Effector memory CD8-positive, alpha-beta T cell (primary cell): ENCODE data around the gene SLC16A1.
"Not testable (repeated sequence)": the region's sequence is repeated elsewhere in the genome, so short reads cannot be mapped to it uniquely, and the experiment has no call there.

Experiments
- ATAC-seq: fragments of 150-1000 bp; cut with Tn5 transposase; replicated peaks from 2 replicates; pipeline ENCODE4 v1.10.0; 2021; ENCODE audit warnings: mild to moderate bottlenecking, moderate library complexity
- DNase-seq, 3 experiments: peaks; one replicate each; pipeline ENCODE4 v3.0.0; 2021
- H3K27ac Mint-ChIP-seq, 2 donors: one replicate each; pipeline ENCODE4 v1.8.0; 2022; ENCODE audit warnings: mild to moderate bottlenecking in 2 of 2, mixed read lengths in 2 of 2, moderate library complexity in 2 of 2
- H3K27me3 Mint-ChIP-seq, 2 donors: one replicate each; pipeline ENCODE4 v1.8.0; 2022; ENCODE audit warnings: mixed read lengths in 2 of 2
- H3K36me3 Mint-ChIP-seq: one replicate; pipeline ENCODE4 v1.8.0; 2022; ENCODE audit warnings: mild to moderate bottlenecking, moderate library complexity, mixed read lengths; ENCODE audit not compliant: insufficient read depth
- H3K4me1 Mint-ChIP-seq, 2 donors: one replicate each; pipeline ENCODE4 v1.8.0; 2022; ENCODE audit warnings: low read depth in 2 of 2, mixed read lengths in 2 of 2
- H3K4me3 Mint-ChIP-seq, 2 donors: one replicate each; pipeline ENCODE4 v1.8.0; 2022; ENCODE audit warnings: mild to moderate bottlenecking in 2 of 2, mixed read lengths in 2 of 2, moderate library complexity in 2 of 2
- H3K9me3 Mint-ChIP-seq, 2 donors: one replicate each; pipeline ENCODE4 v1.8.0; 2022; ENCODE audit warnings: mixed read lengths in 2 of 2
- total RNA-seq, 9 experiments: gene quantifications; one replicate each; lab custom pipeline; 2026; lab: John Stamatoyannopoulos, UW

Gene SLC16A1, protein sequence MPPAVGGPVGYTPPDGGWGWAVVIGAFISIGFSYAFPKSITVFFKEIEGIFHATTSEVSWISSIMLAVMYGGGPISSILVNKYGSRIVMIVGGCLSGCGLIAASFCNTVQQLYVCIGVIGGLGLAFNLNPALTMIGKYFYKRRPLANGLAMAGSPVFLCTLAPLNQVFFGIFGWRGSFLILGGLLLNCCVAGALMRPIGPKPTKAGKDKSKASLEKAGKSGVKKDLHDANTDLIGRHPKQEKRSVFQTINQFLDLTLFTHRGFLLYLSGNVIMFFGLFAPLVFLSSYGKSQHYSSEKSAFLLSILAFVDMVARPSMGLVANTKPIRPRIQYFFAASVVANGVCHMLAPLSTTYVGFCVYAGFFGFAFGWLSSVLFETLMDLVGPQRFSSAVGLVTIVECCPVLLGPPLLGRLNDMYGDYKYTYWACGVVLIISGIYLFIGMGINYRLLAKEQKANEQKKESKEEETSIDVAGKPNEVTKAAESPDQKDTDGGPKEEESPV
- total RNA-seq: 22.6 to 196 (median 57.8) reads per million in 9 experiments

DNA sequence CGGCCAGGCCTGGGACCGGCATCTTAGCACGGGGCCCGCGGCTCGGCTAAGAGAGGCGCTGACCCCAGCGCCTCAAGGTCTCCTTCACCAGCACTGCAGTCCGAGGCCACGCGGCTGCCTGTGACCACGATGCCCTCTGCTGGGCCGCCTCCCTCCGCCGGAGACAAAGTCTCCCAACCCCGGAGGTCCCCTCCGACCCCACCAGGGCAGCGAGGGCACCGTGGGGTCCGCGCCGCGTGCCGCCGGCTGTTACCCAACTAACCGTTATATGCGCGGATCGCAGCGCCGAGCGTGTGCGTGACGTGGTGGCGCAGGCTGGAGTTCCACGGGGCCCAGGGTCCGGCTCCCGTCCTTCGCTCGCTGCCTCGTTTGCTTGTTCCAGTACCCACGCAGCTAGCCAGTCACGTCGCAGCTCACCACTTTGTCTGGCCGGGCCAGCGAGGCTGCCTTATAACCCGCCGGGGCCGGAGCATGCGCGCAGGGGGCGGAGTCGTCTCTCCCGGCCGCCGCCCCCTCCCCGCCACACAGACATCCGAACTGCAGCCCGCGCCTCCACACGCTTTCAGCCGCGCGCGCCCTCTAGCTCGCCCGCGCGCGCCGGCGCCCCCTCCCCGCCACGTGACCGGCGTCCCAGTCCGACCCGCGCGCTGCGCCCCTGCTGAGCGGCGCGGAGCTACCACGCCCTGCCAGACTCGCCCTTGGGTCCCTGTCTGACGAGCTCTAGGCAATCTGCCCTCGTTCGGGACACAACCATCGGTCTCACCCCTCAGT, at the start of gene SLC16A1:
Gene SLC16A1 (minus strand): TSS at position 424 of the 771 bp plus-strand sequence. CDS start 26,888 bp downstream, outside the sequence.
- H3K9me3 Mint-ChIP-seq: no peaks in the 10 kb centered on the region
- H3K4me3 Mint-ChIP-seq: peak within 1 kb of the TSS; percentile 96
- ATAC-seq (peak; percentile 72), DNase-seq (peak; percentile 75 to 82 (median 77))
- peak within 1 kb of the TSS; percentile 91 to 95 for H3K27ac Mint-ChIP-seq
- no peaks in the 10 kb centered on the region for H3K27me3 Mint-ChIP-seq
- peaks cover 29 to 32% of the 10 kb centered on the region in 2 donors for H3K4me1 Mint-ChIP-seq
- peaks cover 17% of the 10 kb centered on the region for H3K36me3 Mint-ChIP-seq

GRCh38 chr1:113003751-113004690, 48.0 kb upstream of the SLC16A1 start:
- ATAC-seq: no peak
- H3K27ac Mint-ChIP-seq: peak overlapping the region in 1 of 2 donors; percentile 10
- no peaks in the 10 kb centered on the region for H3K4me1 Mint-ChIP-seq
- no peak overlapping the region for H3K4me3 Mint-ChIP-seq
- no peaks in the 10 kb centered on the region for H3K9me3 Mint-ChIP-seq
- no peak for DNase-seq
- H3K27me3 Mint-ChIP-seq: no peaks in the 10 kb centered on the region
- H3K36me3 Mint-ChIP-seq: peaks cover under 1% of the 10 kb centered on the region

GRCh38 chr1:113002297-113002696, 46.3 kb upstream of the SLC16A1 start:
- Mint-ChIP-seq H3K4me1 (peaks cover 0 to 2% of the 10 kb centered on the region in 2 donors), H3K27me3 (no peaks in the 10 kb centered on the region), H3K27ac (no peak overlapping the region), H3K36me3 (peaks cover under 1% of the 10 kb centered on the region), H3K4me3 (no peak overlapping the region), H3K9me3 (no peaks in the 10 kb centered on the region)
- ATAC-seq (no peak), DNase-seq (no peak)

GRCh38 chr1:112998592-112999235, 42.7 kb upstream of the SLC16A1 start:
- Mint-ChIP-seq H3K36me3 (peaks cover 4% of the 10 kb centered on the region), H3K4me1 (peaks cover 0 to 2% of the 10 kb centered on the region in 2 donors), H3K4me3 (no peak overlapping the region)

GRCh38 chr1:112997781-112998180, 41.8 kb upstream of the SLC16A1 start:
- H3K4me1 Mint-ChIP-seq: peaks cover 0 to 2% of the 10 kb centered on the region in 2 donors
- no peak for DNase-seq
- no peaks in the 10 kb centered on the region for H3K27me3 Mint-ChIP-seq
- no peaks in the 10 kb centered on the region for H3K9me3 Mint-ChIP-seq
- H3K36me3 Mint-ChIP-seq: peaks cover 4% of the 10 kb centered on the region
- no peak for ATAC-seq
- no peak overlapping the region for H3K4me3 Mint-ChIP-seq
- H3K27ac Mint-ChIP-seq: peak overlapping the region in 1 of 2 donors; percentile 71

More at GRCh38 chr1:112998592-112999235, 42.7 kb upstream of the SLC16A1 start:
- DNase-seq (no peak), ATAC-seq (no peak)
- Mint-ChIP-seq H3K27me3 (no peaks in the 10 kb centered on the region), H3K9me3 (no peaks in the 10 kb centered on the region), H3K27ac (no peak overlapping the region)

GRCh38 chr1:112995890-112996289, 39.9 kb upstream of the SLC16A1 start:
- DNase-seq (no peak), ATAC-seq (no peak)
- Mint-ChIP-seq H3K27ac (no peak overlapping the region), H3K4me3 (no peak overlapping the region), H3K4me1 (peaks cover 0 to 2% of the 10 kb centered on the region in 2 donors), H3K9me3 (no peaks in the 10 kb centered on the region), H3K27me3 (no peaks in the 10 kb centered on the region), H3K36me3 (peaks cover 4% of the 10 kb centered on the region)

DNA sequence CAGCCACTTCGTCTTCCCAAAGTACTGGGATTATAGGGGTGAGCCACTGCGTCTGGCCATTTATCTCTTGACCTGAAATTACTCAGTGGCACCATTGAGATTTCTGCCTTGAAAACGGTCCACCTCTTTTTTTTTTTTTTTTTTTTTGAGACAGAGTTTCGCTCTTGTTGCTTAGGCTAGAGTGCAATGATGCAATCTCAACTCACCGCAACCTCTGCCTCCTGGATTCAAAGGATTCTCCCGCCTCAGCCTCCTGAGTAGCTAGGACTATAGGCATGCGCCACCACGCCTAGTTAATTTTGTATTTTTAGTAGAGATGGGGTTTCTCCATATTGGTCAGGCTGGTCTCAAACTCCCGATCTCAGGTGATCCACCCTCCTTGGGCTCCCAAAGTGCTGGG, 39.0 kb upstream of the SLC16A1 start:
- DNase-seq, H3K9me3 Mint-ChIP-seq, H3K36me3 Mint-ChIP-seq, H3K4me3 Mint-ChIP-seq, ATAC-seq, H3K4me1 Mint-ChIP-seq, H3K27me3 Mint-ChIP-seq: not testable (repeated sequence)
- peak overlapping the region in 1 of 2 donors; percentile 49 for H3K27ac Mint-ChIP-seq

- H3K27ac Mint-ChIP-seq: peak overlapping the region in 1 of 2 donors; percentile 13
- H3K27me3 Mint-ChIP-seq: no peaks in the 10 kb centered on the region
- no peak overlapping the region for H3K4me3 Mint-ChIP-seq
- H3K9me3 Mint-ChIP-seq: no peaks in the 10 kb centered on the region
- H3K36me3 Mint-ChIP-seq: peaks cover 4% of the 10 kb centered on the region
- DNase-seq (no peak), ATAC-seq (no peak)
- H3K4me1 Mint-ChIP-seq: peaks cover 0 to under 1% of the 10 kb centered on the region in 2 donors
Observed at GRCh38 chr1:112992780-112993179, 36.8 kb upstream of the SLC16A1 start.

GRCh38 chr1:112991402-112992120, 35.6 kb upstream of the SLC16A1 start:
- Mint-ChIP-seq H3K4me1 (no peaks in the 10 kb centered on the region), H3K9me3 (no peaks in the 10 kb centered on the region), H3K4me3 (no peak overlapping the region), H3K27ac (no peak overlapping the region), H3K36me3 (no peaks in the 10 kb centered on the region), H3K27me3 (no peaks in the 10 kb centered on the region)
- ATAC-seq: no peak
- DNase-seq: no peak

GRCh38 chr1:112990271-112990670, 34.3 kb upstream of the SLC16A1 start:
- no peak for ATAC-seq
- no peaks in the 10 kb centered on the region for H3K9me3 Mint-ChIP-seq
- H3K27me3 Mint-ChIP-seq: no peaks in the 10 kb centered on the region
- H3K36me3 Mint-ChIP-seq: no peaks in the 10 kb centered on the region
- no peak overlapping the region for H3K27ac Mint-ChIP-seq
- H3K4me1 Mint-ChIP-seq: no peaks in the 10 kb centered on the region
- H3K4me3 Mint-ChIP-seq: no peak overlapping the region
- no peak for DNase-seq

DNA sequence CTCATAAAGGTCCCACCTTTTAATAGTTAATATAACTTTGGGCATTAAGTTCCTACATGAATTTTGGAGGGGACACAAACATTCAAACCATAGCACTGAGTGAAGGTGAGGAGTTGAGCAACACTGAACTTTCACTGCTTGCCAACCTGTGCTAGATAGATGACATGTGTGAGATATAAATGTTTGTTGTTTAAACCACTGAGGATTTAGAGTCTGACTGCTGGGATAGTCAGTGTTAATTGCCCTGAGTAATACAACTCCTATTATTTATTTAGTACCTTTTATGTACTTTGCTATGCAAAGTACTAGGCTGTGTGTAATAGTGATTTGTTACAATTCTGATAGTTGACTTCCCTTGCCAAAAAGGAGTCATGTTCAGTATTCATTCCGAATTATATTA, 32.4 kb upstream of the SLC16A1 start:
- Mint-ChIP-seq H3K4me3 (no peak overlapping the region), H3K27ac (no peak overlapping the region), H3K36me3 (no peaks in the 10 kb centered on the region), H3K27me3 (no peaks in the 10 kb centered on the region), H3K9me3 (no peaks in the 10 kb centered on the region), H3K4me1 (no peaks in the 10 kb centered on the region)
- ATAC-seq (no peak), DNase-seq (no peak)

- H3K36me3 Mint-ChIP-seq: no peaks in the 10 kb centered on the region
- no peak overlapping the region for H3K27ac Mint-ChIP-seq
- no peak for ATAC-seq
- no peak for DNase-seq
- H3K9me3 Mint-ChIP-seq: no peaks in the 10 kb centered on the region
- H3K27me3 Mint-ChIP-seq: no peaks in the 10 kb centered on the region
- H3K4me1 Mint-ChIP-seq: peaks cover 0 to 3% of the 10 kb centered on the region in 2 donors
- H3K4me3 Mint-ChIP-seq: no peak overlapping the region
Observed at GRCh38 chr1:112985123-112985522, 29.1 kb upstream of the SLC16A1 start.
